DND-41 (cell line): ENCODE results near the gene LARP7.

ENCODE experiments used
- CTCF ChIP-seq: IDR thresholded peaks from 2 replicates; pipeline ENCODE4 v1.5.1; 2012; ENCODE audit warnings: borderline replicate concordance, low read length, moderate library complexity, mild to moderate bottlenecking; ENCODE audit not compliant: poor library complexity, severe bottlenecking; ENCODE audit errors: extremely low read depth
- EZH2 ChIP-seq: IDR thresholded peaks from 3 replicates; pipeline ENCODE4 v1.6.1; 2012; ENCODE audit warnings: borderline replicate concordance, low read depth, mild to moderate bottlenecking, moderate library complexity, low read length, inconsistent platforms; ENCODE audit not compliant: severe bottlenecking

GRCh38 chr4:112593438-112594133, 43.4 kb upstream of the LARP7 start:
- TF ChIP-seq CTCF, result no peak
- TF ChIP-seq EZH2, result no peak
